ENCODE results near the gene TGIF1.
"Not testable (repeated sequence)": the region's sequence is repeated elsewhere in the genome, so short reads cannot be mapped to it uniquely, and the experiment has no call there.

TGIF1 gene

DNA sequence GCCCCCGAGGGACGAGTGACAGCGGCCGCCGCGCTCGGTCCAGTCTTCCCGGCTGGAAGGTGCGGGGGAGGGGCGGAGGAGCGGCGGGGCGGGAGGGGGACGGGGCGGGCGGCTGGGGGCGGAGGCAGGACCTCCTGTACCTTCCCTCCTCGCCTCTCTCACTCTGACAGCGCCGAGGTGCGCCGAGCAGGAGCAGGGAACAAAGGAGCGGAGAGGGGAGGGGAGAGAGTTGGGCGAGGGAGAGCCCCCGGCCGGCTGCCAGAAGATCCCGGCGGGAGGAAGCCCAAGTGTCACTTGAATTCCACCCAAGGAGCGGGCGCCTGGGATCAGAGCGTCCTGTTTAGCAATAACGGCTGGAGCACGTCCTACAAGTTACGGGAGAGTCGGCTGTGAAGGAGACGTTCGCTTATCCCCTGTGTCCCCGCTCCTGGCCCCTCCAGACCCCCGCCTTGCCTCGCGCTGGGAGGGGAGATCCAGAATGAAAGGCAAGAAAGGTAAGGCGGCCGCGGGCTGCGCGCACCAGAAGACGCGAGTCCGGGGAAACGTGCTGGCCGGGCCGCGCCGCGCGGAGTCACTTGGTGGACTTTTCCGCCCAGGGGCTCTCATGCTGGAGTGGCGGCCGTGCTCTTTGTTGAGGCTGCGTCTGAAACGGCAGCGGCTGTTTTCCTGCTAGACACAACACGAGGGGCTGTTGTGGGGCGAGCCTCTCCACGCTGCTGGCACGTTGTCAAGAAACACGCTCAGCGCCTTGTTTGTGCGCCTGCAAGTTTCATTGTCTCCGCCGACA, at the start of gene TGIF1:
TSS of gene TGIF1 (plus strand) at position 161 of the 787 bp plus-strand sequence. CDS start at position 479, 318 bp downstream.
- DNase-seq (ENCODE audit: low read depth, low spot score), result no peak
- H3K36me3 ChIP-seq (ENCODE audit: control insufficient read depth, insufficient read depth, low read length), result no peaks in the 10 kb centered on the region
- H3K4me1 ChIP-seq (ENCODE audit: control insufficient read depth, insufficient read depth, low read length), result no peaks in the 10 kb centered on the region
- no peaks in the 10 kb centered on the region for H3K27me3 ChIP-seq (ENCODE audit: control insufficient read depth, insufficient read depth, low read length)
- no peak within 1 kb of the TSS for H3K27ac ChIP-seq (ENCODE audit: low read length)
- H3K4me3 ChIP-seq (ENCODE audit: low read length), result peak within 1 kb of the TSS; percentile 98
- WGBS (ENCODE audit: insufficient coverage, insufficient read length), result no CpG with 5 or more reads among the region's 71 CpGs
- H3K9me3 ChIP-seq (ENCODE audit: control insufficient read depth, insufficient read depth, low read length), result no peaks in the 10 kb centered on the region

GRCh38 chr18:3400567-3401296, 49.2 kb upstream of the TGIF1 start:
- no peak for DNase-seq (ENCODE audit: low read depth, low spot score)
- no CpG with 5 or more reads among the region's 2 CpGs for WGBS (ENCODE audit: insufficient coverage, insufficient read length)
- Histone ChIP-seq H3K27ac (ENCODE audit: low read length) (no peak overlapping the region), H3K9me3 (ENCODE audit: control insufficient read depth, insufficient read depth, low read length) (no peaks in the 10 kb centered on the region), H3K4me3 (ENCODE audit: low read length) (no peak overlapping the region), H3K4me1 (ENCODE audit: control insufficient read depth, insufficient read depth, low read length) (no peaks in the 10 kb centered on the region), H3K27me3 (ENCODE audit: control insufficient read depth, insufficient read depth, low read length) (no peaks in the 10 kb centered on the region), H3K36me3 (ENCODE audit: control insufficient read depth, insufficient read depth, low read length) (no peaks in the 10 kb centered on the region)

GRCh38 chr18:3401669-3402620, 48.0 kb upstream of the TGIF1 start:
- no peaks in the 10 kb centered on the region for H3K4me1 ChIP-seq (ENCODE audit: control insufficient read depth, insufficient read depth, low read length)
- no peak for DNase-seq (ENCODE audit: low read depth, low spot score)
- H3K27me3 ChIP-seq (ENCODE audit: control insufficient read depth, insufficient read depth, low read length), result no peaks in the 10 kb centered on the region
- no peaks in the 10 kb centered on the region for H3K9me3 ChIP-seq (ENCODE audit: control insufficient read depth, insufficient read depth, low read length)
- no peaks in the 10 kb centered on the region for H3K36me3 ChIP-seq (ENCODE audit: control insufficient read depth, insufficient read depth, low read length)
- no peak overlapping the region for H3K27ac ChIP-seq (ENCODE audit: low read length)
- no CpG with 5 or more reads among the region's 5 CpGs for WGBS (ENCODE audit: insufficient coverage, insufficient read length)
- no peak overlapping the region for H3K4me3 ChIP-seq (ENCODE audit: low read length)

- H3K9me3 ChIP-seq (ENCODE audit: control insufficient read depth, insufficient read depth, low read length), result no peaks in the 10 kb centered on the region
- H3K36me3 ChIP-seq (ENCODE audit: control insufficient read depth, insufficient read depth, low read length), result no peaks in the 10 kb centered on the region
- no peak for DNase-seq (ENCODE audit: low read depth, low spot score)
- H3K27me3 ChIP-seq (ENCODE audit: control insufficient read depth, insufficient read depth, low read length), result no peaks in the 10 kb centered on the region
- H3K27ac ChIP-seq (ENCODE audit: low read length), result no peak overlapping the region
- no CpG with 5 or more reads among the region's 1 CpG for WGBS (ENCODE audit: insufficient coverage, insufficient read length)
- no peaks in the 10 kb centered on the region for H3K4me1 ChIP-seq (ENCODE audit: control insufficient read depth, insufficient read depth, low read length)
- no peak overlapping the region for H3K4me3 ChIP-seq (ENCODE audit: low read length)
Measured at GRCh38 chr18:3402982-3403451, 47.0 kb upstream of the TGIF1 start.

DNA sequence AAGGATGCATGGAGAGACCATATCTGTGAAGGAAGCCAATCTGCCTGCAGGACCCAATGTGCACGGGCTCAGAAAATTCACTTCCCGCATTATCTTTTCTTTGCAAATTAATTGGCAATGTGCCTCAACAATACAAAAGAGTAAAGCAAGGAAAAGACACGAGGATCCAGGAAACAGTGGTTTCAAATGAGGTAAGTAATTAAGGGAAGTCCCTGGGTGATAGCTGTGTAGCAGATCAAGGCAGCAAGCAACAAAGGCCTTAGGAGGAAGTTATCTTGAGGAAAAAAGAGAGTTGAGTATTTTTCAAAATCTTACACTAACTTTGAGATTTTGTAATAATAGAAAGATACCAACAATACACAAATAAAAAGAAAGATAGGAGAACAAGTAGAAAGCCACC, 44.3 kb upstream of the TGIF1 start:
- no peaks in the 10 kb centered on the region for H3K36me3 ChIP-seq (ENCODE audit: control insufficient read depth, insufficient read depth, low read length)
- H3K9me3 ChIP-seq (ENCODE audit: control insufficient read depth, insufficient read depth, low read length), result no peaks in the 10 kb centered on the region
- no peaks in the 10 kb centered on the region for H3K4me1 ChIP-seq (ENCODE audit: control insufficient read depth, insufficient read depth, low read length)
- H3K4me3 ChIP-seq (ENCODE audit: low read length), result no peak overlapping the region
- no CpG with 5 or more reads among the region's 3 CpGs for WGBS (ENCODE audit: insufficient coverage, insufficient read length)
- no peaks in the 10 kb centered on the region for H3K27me3 ChIP-seq (ENCODE audit: control insufficient read depth, insufficient read depth, low read length)
- H3K27ac ChIP-seq (ENCODE audit: low read length), result no peak overlapping the region
- DNase-seq (ENCODE audit: low read depth, low spot score), result no peak

DNA sequence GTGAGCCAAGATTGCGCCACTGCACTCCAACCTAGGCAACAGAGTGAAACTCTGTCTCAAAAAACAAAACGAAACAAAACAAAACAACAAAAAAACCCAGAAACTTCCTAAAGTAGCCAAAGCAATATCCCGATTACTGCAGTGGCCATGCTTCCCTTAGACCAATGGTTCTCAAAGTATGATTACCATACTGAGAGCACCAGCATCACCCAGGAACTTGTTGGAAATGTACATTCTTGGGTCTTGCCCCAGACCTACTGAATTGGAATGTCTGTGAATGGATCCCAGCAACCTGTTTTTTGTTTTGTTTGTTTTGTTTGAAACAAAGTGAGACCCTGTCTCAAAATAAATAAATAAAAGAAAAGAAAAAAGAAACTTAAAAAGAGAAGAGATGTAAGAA, 41.9 kb upstream of the TGIF1 start:
- no peak for DNase-seq (ENCODE audit: low read depth, low spot score)
- Histone ChIP-seq H3K4me1 (ENCODE audit: control insufficient read depth, insufficient read depth, low read length) (no peaks in the 10 kb centered on the region), H3K4me3 (ENCODE audit: low read length) (no peak overlapping the region), H3K9me3 (ENCODE audit: control insufficient read depth, insufficient read depth, low read length) (no peaks in the 10 kb centered on the region), H3K27ac (ENCODE audit: low read length) (no peak overlapping the region), H3K36me3 (ENCODE audit: control insufficient read depth, insufficient read depth, low read length) (no peaks in the 10 kb centered on the region), H3K27me3 (ENCODE audit: control insufficient read depth, insufficient read depth, low read length) (no peaks in the 10 kb centered on the region)
- no CpG with 5 or more reads among the region's 3 CpGs for WGBS (ENCODE audit: insufficient coverage, insufficient read length)

DNA sequence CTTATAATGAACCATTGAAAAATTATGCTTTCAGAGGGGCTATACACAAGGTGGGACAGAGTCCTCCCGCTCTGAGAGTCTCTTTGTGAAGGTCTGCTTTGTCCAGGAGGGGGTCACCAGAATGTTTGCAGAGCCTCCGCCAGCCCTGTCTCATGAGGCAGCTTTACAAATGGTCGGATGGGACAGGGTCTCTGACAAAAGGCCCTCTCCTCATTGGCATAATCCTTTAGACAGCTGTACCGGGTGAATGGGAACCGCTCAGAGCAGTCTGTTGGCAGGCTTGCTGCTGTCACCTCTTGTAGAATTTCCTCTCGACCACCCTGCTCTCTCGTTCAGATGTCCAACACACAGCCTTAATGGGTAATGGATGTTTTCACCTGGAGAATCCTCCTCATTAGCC, 40.2 kb upstream of the TGIF1 start:
- Histone ChIP-seq H3K9me3 (ENCODE audit: control insufficient read depth, insufficient read depth, low read length) (no peaks in the 10 kb centered on the region), H3K4me3 (ENCODE audit: low read length) (no peak overlapping the region), H3K27ac (ENCODE audit: low read length) (no peak overlapping the region), H3K27me3 (ENCODE audit: control insufficient read depth, insufficient read depth, low read length) (no peaks in the 10 kb centered on the region), H3K4me1 (ENCODE audit: control insufficient read depth, insufficient read depth, low read length) (no peaks in the 10 kb centered on the region), H3K36me3 (ENCODE audit: control insufficient read depth, insufficient read depth, low read length) (no peaks in the 10 kb centered on the region)
- no peak for DNase-seq (ENCODE audit: low read depth, low spot score)
- WGBS (ENCODE audit: insufficient coverage, insufficient read length), result no CpG with 5 or more reads among the region's 7 CpGs

- no peaks in the 10 kb centered on the region for H3K27me3 ChIP-seq (ENCODE audit: control insufficient read depth, insufficient read depth, low read length)
- H3K4me1 ChIP-seq (ENCODE audit: control insufficient read depth, insufficient read depth, low read length), result no peaks in the 10 kb centered on the region
- no peaks in the 10 kb centered on the region for H3K9me3 ChIP-seq (ENCODE audit: control insufficient read depth, insufficient read depth, low read length)
- H3K27ac ChIP-seq (ENCODE audit: low read length), result no peak overlapping the region
- DNase-seq (ENCODE audit: low read depth, low spot score), result no peak
- WGBS (ENCODE audit: insufficient coverage, insufficient read length), result 100% methylated on average over 2 of the region's 3 CpGs
- no peaks in the 10 kb centered on the region for H3K36me3 ChIP-seq (ENCODE audit: control insufficient read depth, insufficient read depth, low read length)
- no peak overlapping the region for H3K4me3 ChIP-seq (ENCODE audit: low read length)
Measured at GRCh38 chr18:3410273-3410672, 39.7 kb upstream of the TGIF1 start.

GRCh38 chr18:3410876-3411275, 39.1 kb upstream of the TGIF1 start:
- not testable (repeated sequence) for DNase-seq (ENCODE audit: low read depth, low spot score); H3K27ac ChIP-seq (ENCODE audit: low read length); H3K4me3 ChIP-seq (ENCODE audit: low read length); H3K9me3 ChIP-seq (ENCODE audit: control insufficient read depth, insufficient read depth, low read length); H3K27me3 ChIP-seq (ENCODE audit: control insufficient read depth, insufficient read depth, low read length); H3K36me3 ChIP-seq (ENCODE audit: control insufficient read depth, insufficient read depth, low read length); H3K4me1 ChIP-seq (ENCODE audit: control insufficient read depth, insufficient read depth, low read length)
- WGBS (ENCODE audit: insufficient coverage, insufficient read length), result no CpG with 5 or more reads among the region's 3 CpGs

DNA sequence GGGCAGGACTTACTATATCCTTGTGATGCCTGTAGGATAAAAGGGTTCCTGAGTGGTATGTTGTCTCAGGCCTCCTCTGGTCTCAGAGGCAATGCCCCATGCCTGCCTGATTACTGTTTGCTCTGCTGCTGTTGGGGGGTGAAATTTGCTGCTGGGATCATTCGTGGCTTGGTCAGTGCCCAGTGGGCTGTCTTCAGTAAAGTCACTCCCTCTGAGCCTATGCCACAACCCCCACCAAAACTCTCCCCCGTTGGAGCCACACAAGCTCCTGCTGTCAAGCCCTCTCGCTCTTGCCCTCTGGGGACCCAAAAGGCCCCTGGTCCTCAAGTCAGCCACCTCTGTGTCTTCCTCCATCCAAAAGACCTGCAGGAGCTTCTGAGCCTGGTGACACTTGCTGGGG, 38.6 kb upstream of the TGIF1 start:
- H3K4me1 ChIP-seq (ENCODE audit: control insufficient read depth, insufficient read depth, low read length), result no peaks in the 10 kb centered on the region
- H3K27ac ChIP-seq (ENCODE audit: low read length), result no peak overlapping the region
- H3K9me3 ChIP-seq (ENCODE audit: control insufficient read depth, insufficient read depth, low read length), result no peaks in the 10 kb centered on the region
- no peak for DNase-seq (ENCODE audit: low read depth, low spot score)
- no peak overlapping the region for H3K4me3 ChIP-seq (ENCODE audit: low read length)
- no CpG with 5 or more reads among the region's 3 CpGs for WGBS (ENCODE audit: insufficient coverage, insufficient read length)
- H3K36me3 ChIP-seq (ENCODE audit: control insufficient read depth, insufficient read depth, low read length), result no peaks in the 10 kb centered on the region
- H3K27me3 ChIP-seq (ENCODE audit: control insufficient read depth, insufficient read depth, low read length), result no peaks in the 10 kb centered on the region
